A673 (cell line): ENCODE results near the gene SMC5. TPM values are rescaled to one million over a fixed set of nuclear protein-coding genes. Genes with fewer than 3 reads are reported as not detected.

ENCODE experiments used
- BruUV-seq: library from RNA; stranded (reverse); fragments of 400-500 nt; replicated peaks from 2 replicates; lab custom pipeline; 2021; lab: Mats Ljungman, UMichigan
- CTCF ChIA-PET: fragments of 300-600 bp; sonication (Branson Sonifier 250); formaldehyde crosslinking; loops from one replicate; lab custom pipeline; 2022; ENCODE audit warnings: antibody characterized with exemption; lab: Charles Lee
- POLR2A ChIA-PET: fragments of 300-600 bp; sonication (Branson Sonifier 250); formaldehyde crosslinking; loops from one replicate; lab custom pipeline; 2022; ENCODE audit warnings: antibody characterized with exemption; ENCODE audit not compliant: low non-redundant PET; lab: Charles Lee
- DNase-seq: peaks from one replicate; pipeline ENCODE4 v3.0.0-alpha.2; 2015; ENCODE audit warnings: low spot score
- H3K27ac ChIP-seq: fragments of 200-600 bp; sonication (generic); 2 replicates; pipeline ENCODE4 v1.5.1; 2016; ENCODE audit warnings: mixed run types, low read depth, mild to moderate bottlenecking, mixed read lengths, antibody characterized with exemption, low read length; ENCODE audit not compliant: poor library complexity, severe bottlenecking
- H3K27me3 ChIP-seq: fragments of 200-600 bp; sonication (generic); replicated peaks from 2 replicates; pipeline ENCODE4 v1.6.1; 2017; ENCODE audit warnings: mixed run types, low read depth, mild to moderate bottlenecking, mixed read lengths, antibody characterized with exemption, low read length; ENCODE audit not compliant: insufficient read depth, poor library complexity
- H3K36me3 ChIP-seq: fragments of 200-600 bp; sonication (generic); 2 replicates; pipeline ENCODE4 v1.6.1; 2016; ENCODE audit warnings: mixed run types, mild to moderate bottlenecking, mixed read lengths, antibody characterized with exemption, low read length; ENCODE audit not compliant: insufficient read depth, poor library complexity, severe bottlenecking
- H3K4me1 ChIP-seq: fragments of 200-600 bp; sonication (generic); 2 replicates; pipeline ENCODE4 v1.6.1; 2017; ENCODE audit warnings: mixed run types, mild to moderate bottlenecking, mixed read lengths, antibody characterized with exemption, low read length; ENCODE audit not compliant: insufficient read depth, poor library complexity, severe bottlenecking
- H3K4me3 ChIP-seq: fragments of 200-600 bp; sonication (generic); 2 replicates; pipeline ENCODE4 v1.5.1; 2016; ENCODE audit warnings: low read depth, mixed run types, mild to moderate bottlenecking, mixed read lengths, low read length; ENCODE audit not compliant: poor library complexity, severe bottlenecking
- H3K9me3 ChIP-seq: fragments of 200-600 bp; sonication (generic); 2 replicates; pipeline ENCODE4 v1.6.1; 2016; ENCODE audit warnings: mixed run types, low read depth, mild to moderate bottlenecking, mixed read lengths, antibody characterized with exemption, low read length; ENCODE audit not compliant: poor library complexity, severe bottlenecking
- CTCF ChIP-seq: fragments of 300-800, 200-600 bp; sonication (generic); conservative IDR thresholded peaks from 2 replicates; pipeline ENCODE4 v1.5.1; 2017; ENCODE audit warnings: low read depth, mild to moderate bottlenecking, antibody characterized with exemption, low read length, moderate library complexity, mixed read lengths
- EZH2 ChIP-seq: fragments of 200-600 bp; sonication (generic); IDR thresholded peaks from 2 replicates; pipeline ENCODE4 v1.6.1; 2017; ENCODE audit warnings: borderline replicate concordance, low read depth, mild to moderate bottlenecking, mixed read lengths, antibody characterized with exemption, low read length; ENCODE audit not compliant: poor library complexity, severe bottlenecking
- intact Hi-C: fragments of 100-400 bp; cut with micrococcal nuclease; formaldehyde crosslinking; loops from one replicate; pipeline ENCODE4 v1.10.0; 2022; ENCODE audit not compliant: unreplicated experiment
- total RNA-seq: library from RNA; stranded (reverse); gene quantifications from 2 replicates; pipeline ENCODE4 v1.2.3, GENCODE V29; 2021

SMC5 gene
- total RNA-seq, 1 experiment from 2014 or later = 26.5 TPM

- DNase-seq = no peak
- no TSS peak for BruUV-seq
- POLR2A ChIA-PET = no interaction called here
- H3K4me1 ChIP-seq = peaks cover 9% of the 10 kb centered on the region
- no peak for TF ChIP-seq CTCF
- TF ChIP-seq EZH2 = no peak
- CTCF ChIA-PET = no interaction called here
- no peak overlapping the region for H3K27ac ChIP-seq
- no peaks in the 10 kb centered on the region for H3K9me3 ChIP-seq
- H3K4me3 ChIP-seq = no peak overlapping the region
- no peaks in the 10 kb centered on the region for H3K27me3 ChIP-seq
- intact Hi-C loops = no loop called here
- H3K36me3 ChIP-seq = peaks cover 39% of the 10 kb centered on the region
These were observed 27.3 kb downstream of the SMC5 start for GRCh38 chr9:70285981-70286598.

GRCh38 chr9:70290626-70291025, 31.8 kb downstream of the SMC5 start:
- BruUV-seq = no TSS peak
- H3K4me1 ChIP-seq = no peaks in the 10 kb centered on the region
- H3K9me3 ChIP-seq = peaks cover 12% of the 10 kb centered on the region
- ChIA-PET CTCF (no interaction called here), POLR2A (no interaction called here)
- peaks cover 35% of the 10 kb centered on the region for H3K36me3 ChIP-seq
- no peaks in the 10 kb centered on the region for H3K27me3 ChIP-seq
- intact Hi-C loops = no loop called here
- no peak for DNase-seq
- H3K4me3 ChIP-seq = no peak overlapping the region
- no peak overlapping the region for H3K27ac ChIP-seq
- TF ChIP-seq CTCF (no peak), EZH2 (no peak)

- TF ChIP-seq CTCF = no peak
- no peak for TF ChIP-seq EZH2
- Histone ChIP-seq H3K27ac (no peak overlapping the region), H3K27me3 (no peaks in the 10 kb centered on the region), H3K9me3 (peaks cover 12% of the 10 kb centered on the region), H3K36me3 (peaks cover 35% of the 10 kb centered on the region), H3K4me3 (no peak overlapping the region), H3K4me1 (no peaks in the 10 kb centered on the region)
- DNase-seq = no peak
- intact Hi-C loops = no loop called here
- BruUV-seq = no TSS peak
- POLR2A ChIA-PET = no interaction called here
- CTCF ChIA-PET = no interaction called here
These were observed 32.7 kb downstream of the SMC5 start for GRCh38 chr9:70291446-70291845.
